BLaER1 treated with 17β-estradiol and CSF1 and Interleukin-3, amounts not matched to agents 10 nM and 100 nM (cell line): ENCODE data around the gene PHLPP2.

Experiments
- H3K27ac ChIP-seq, 11 experiments: shearing (Covaris generic); formaldehyde crosslinking; 2 replicates each; pipeline ENCODE4 v1.8.1; 2022
- H3K27me3 ChIP-seq, 11 experiments: shearing (Covaris generic); formaldehyde crosslinking; 2 replicates each; pipeline ENCODE4 v1.8.1; 2022
- H3K36me3 ChIP-seq, 11 experiments: shearing (Covaris generic); formaldehyde crosslinking; 2 replicates each; pipeline ENCODE4 v1.8.1; 2022
- H3K4me1 ChIP-seq, 10 experiments: shearing (Covaris generic); formaldehyde crosslinking; 2 replicates each; pipeline ENCODE4 v1.8.1; 2022
- H3K4me2 ChIP-seq, 11 experiments: shearing (Covaris generic); formaldehyde crosslinking; 2 replicates each; pipeline ENCODE4 v1.8.1; 2022
- H3K4me3 ChIP-seq, 10 experiments: shearing (Covaris generic); formaldehyde crosslinking; 2 replicates each; pipeline ENCODE4 v1.8.1; 2022
- H3K9ac ChIP-seq, 11 experiments: shearing (Covaris generic); formaldehyde crosslinking; 2 replicates each; pipeline ENCODE4 v1.8.1; 2022
- H3K9me3 ChIP-seq, 11 experiments: shearing (Covaris generic); formaldehyde crosslinking; replicated peaks in 1 of 11; 2 replicates each; pipeline ENCODE4 v1.8.1; 2022
- H4K20me1 ChIP-seq, 11 experiments: shearing (Covaris generic); formaldehyde crosslinking; 2 replicates each; pipeline ENCODE4 v1.8.1; 2022
- Cebpa-rat ChIP-seq, 11 experiments: shearing (Covaris generic); IDR thresholded peaks; 2 replicates each; pipeline ENCODE4 v1.8.1; 2022

The PHLPP2 gene

DNA sequence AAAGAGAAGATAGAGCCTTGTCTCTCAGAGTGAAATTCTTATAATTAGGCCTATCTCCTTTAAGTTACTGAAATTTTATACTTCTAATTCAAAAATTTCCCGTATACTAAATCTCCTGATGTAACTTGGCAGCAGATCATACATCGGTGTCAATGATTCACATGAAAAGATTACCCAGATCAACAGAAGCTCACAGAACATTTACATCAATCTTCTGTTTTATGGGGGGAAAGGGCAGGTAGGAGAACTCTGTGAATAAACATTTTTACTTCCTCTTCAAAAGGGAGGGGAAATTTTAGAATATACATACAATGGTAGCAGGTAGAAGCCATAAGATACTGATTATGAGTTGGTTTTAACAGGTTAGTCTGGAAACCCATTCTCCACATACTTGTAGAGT is 43.1 kb downstream of the PHLPP2 start:
- TF ChIP-seq Cebpa-rat (IDR thresholded peaks at IDR 0.05): no peak
- Histone ChIP-seq H3K9ac (no peak overlapping the region), H3K4me3 (no peak overlapping the region), H3K27ac (no peak overlapping the region), H3K4me2 (no peak overlapping the region), H3K27me3 (no peaks in the 10 kb centered on the region), H3K9me3 (peaks cover 0 to 25% (median 19%) of the 10 kb centered on the region in 11 experiments; a peak in 18 of 22 replicates), H4K20me1 (no peaks in the 10 kb centered on the region), H3K36me3 (peaks cover 61 to 100% (median 83%) of the 10 kb centered on the region in 11 experiments), H3K4me1 (peaks cover 0 to 9% (median 0%) of the 10 kb centered on the region in 10 experiments; a peak in 1 of 20 replicates)

- Histone ChIP-seq H3K4me1 (peaks cover 0 to 9% (median 0%) of the 10 kb centered on the region in 10 experiments; a peak in 1 of 20 replicates), H3K27me3 (no peaks in the 10 kb centered on the region), H3K9ac (no peak overlapping the region), H3K4me3 (no peak overlapping the region), H4K20me1 (no peaks in the 10 kb centered on the region), H3K27ac (no peak overlapping the region), H3K4me2 (no peak overlapping the region), H3K9me3 (no peaks in the 10 kb centered on the region), H3K36me3 (peaks cover 53 to 98% (median 72%) of the 10 kb centered on the region in 11 experiments)
- no peak for TF ChIP-seq Cebpa-rat (IDR thresholded peaks at IDR 0.05)
Measured at GRCh38 chr16:71676236-71676635, 48.3 kb downstream of the PHLPP2 start.

DNA sequence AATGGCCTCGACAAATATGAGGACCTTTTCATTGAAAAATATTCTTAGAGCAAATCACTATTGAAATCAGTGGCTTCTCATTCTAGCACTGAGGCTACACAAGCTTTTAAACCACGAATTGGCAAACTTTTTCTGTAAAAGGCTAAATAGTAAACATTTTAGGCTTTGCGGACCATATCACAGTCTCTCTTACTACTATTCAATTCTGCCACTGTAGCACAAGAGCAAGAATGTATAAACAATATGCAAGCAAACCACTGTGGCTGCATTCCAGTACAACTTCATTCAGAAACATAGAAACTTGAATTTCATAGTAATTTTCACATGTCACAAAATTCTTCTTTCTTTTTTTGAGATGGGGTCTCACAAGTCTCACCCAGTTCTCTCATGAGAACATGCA is 49.1 kb downstream of the PHLPP2 start:
- no peaks in the 10 kb centered on the region for H3K9me3 ChIP-seq
- H3K4me3 ChIP-seq: no peak overlapping the region
- H3K4me2 ChIP-seq: no peak overlapping the region
- TF ChIP-seq Cebpa-rat (IDR thresholded peaks at IDR 0.05): no peak
- no peak overlapping the region for H3K27ac ChIP-seq
- peaks cover 0 to 9% (median 0%) of the 10 kb centered on the region in 10 experiments; a peak in 1 of 20 replicates for H3K4me1 ChIP-seq
- no peaks in the 10 kb centered on the region for H4K20me1 ChIP-seq
- H3K9ac ChIP-seq: no peak overlapping the region
- peaks cover 50 to 98% (median 77%) of the 10 kb centered on the region in 11 experiments for H3K36me3 ChIP-seq
- no peaks in the 10 kb centered on the region for H3K27me3 ChIP-seq

DNA sequence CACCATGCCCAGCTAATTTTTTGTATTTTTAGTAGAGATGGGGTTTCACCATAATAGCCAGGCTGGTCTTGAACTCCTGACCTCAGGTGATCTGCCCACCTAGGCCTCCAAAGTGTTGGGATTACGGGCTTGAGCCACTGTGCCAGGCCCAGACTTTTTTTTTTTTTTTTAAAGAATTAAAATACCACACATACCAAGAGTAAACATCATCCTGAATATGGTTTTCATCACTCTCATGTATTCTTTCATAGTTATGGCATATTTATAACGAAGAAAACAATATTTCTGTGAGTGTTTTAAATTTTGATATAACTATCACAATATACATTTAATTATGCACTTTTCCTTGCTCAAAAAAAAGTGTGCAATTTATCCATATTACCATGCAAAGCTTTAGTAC is 50.3 kb downstream of the PHLPP2 start:
- Histone ChIP-seq H3K9ac (no peak overlapping the region), H4K20me1 (no peaks in the 10 kb centered on the region), H3K4me2 (no peak overlapping the region), H3K4me3 (no peak overlapping the region), H3K36me3 (peaks cover 56 to 98% (median 83%) of the 10 kb centered on the region in 11 experiments), H3K9me3 (no peaks in the 10 kb centered on the region), H3K27me3 (no peaks in the 10 kb centered on the region), H3K4me1 (peaks cover 0 to 4% (median 0%) of the 10 kb centered on the region in 10 experiments; a peak in 1 of 20 replicates), H3K27ac (no peak overlapping the region)
- no peak for TF ChIP-seq Cebpa-rat (IDR thresholded peaks at IDR 0.05)

DNA sequence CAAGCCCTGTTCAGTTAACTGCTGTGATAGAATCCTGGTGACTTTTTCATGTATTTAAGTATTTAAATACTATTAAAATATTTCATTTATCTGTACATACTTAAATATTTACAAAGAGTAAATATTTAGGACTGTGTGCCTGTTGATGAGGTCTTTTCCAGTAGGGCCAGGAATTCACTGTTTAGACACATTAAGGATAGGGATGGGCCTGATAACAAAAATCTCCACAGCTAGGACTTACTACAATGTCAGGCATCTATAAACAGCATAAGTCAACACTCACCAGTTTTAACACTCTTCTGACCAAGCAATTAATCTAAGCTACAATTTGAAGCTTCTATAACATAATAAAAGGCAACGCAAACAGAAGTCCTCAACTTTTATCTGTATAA is 50.9 kb downstream of the PHLPP2 start:
- Histone ChIP-seq H3K9ac (no peak overlapping the region), H3K27me3 (no peaks in the 10 kb centered on the region), H3K9me3 (no peaks in the 10 kb centered on the region), H3K4me3 (no peak overlapping the region), H3K27ac (no peak overlapping the region), H4K20me1 (no peaks in the 10 kb centered on the region), H3K4me2 (no peak overlapping the region), H3K36me3 (peaks cover 59 to 98% (median 82%) of the 10 kb centered on the region in 11 experiments), H3K4me1 (no peaks in the 10 kb centered on the region)
- TF ChIP-seq Cebpa-rat (IDR thresholded peaks at IDR 0.05): no peak

GRCh38 chr16:71672803-71673581 is 51.5 kb downstream of the PHLPP2 start:
- Histone ChIP-seq H3K9ac (no peak overlapping the region), H4K20me1 (no peaks in the 10 kb centered on the region), H3K4me3 (no peak overlapping the region), H3K9me3 (no peaks in the 10 kb centered on the region), H3K27ac (no peak overlapping the region), H3K4me2 (no peak overlapping the region), H3K36me3 (peaks cover 60 to 98% (median 82%) of the 10 kb centered on the region in 11 experiments), H3K27me3 (no peaks in the 10 kb centered on the region), H3K4me1 (no peaks in the 10 kb centered on the region)
- TF ChIP-seq Cebpa-rat (IDR thresholded peaks at IDR 0.05): no peak

GRCh38 chr16:71672125-71672524 is 52.4 kb downstream of the PHLPP2 start:
- no peaks in the 10 kb centered on the region for H3K9me3 ChIP-seq
- H3K27ac ChIP-seq: no peak overlapping the region
- no peaks in the 10 kb centered on the region for H3K27me3 ChIP-seq
- no peak overlapping the region for H3K4me2 ChIP-seq
- H3K36me3 ChIP-seq: peaks cover 66 to 98% (median 84%) of the 10 kb centered on the region in 11 experiments
- H3K4me3 ChIP-seq: no peak overlapping the region
- no peaks in the 10 kb centered on the region for H3K4me1 ChIP-seq
- TF ChIP-seq Cebpa-rat (IDR thresholded peaks at IDR 0.05): no peak
- H4K20me1 ChIP-seq: no peaks in the 10 kb centered on the region
- H3K9ac ChIP-seq: no peak overlapping the region

- peaks cover 71 to 98% (median 84%) of the 10 kb centered on the region in 11 experiments for H3K36me3 ChIP-seq
- no peaks in the 10 kb centered on the region for H3K4me1 ChIP-seq
- no peak for TF ChIP-seq Cebpa-rat (IDR thresholded peaks at IDR 0.05)
- H3K27ac ChIP-seq: no peak overlapping the region
- no peaks in the 10 kb centered on the region for H4K20me1 ChIP-seq
- no peak overlapping the region for H3K4me3 ChIP-seq
- H3K9me3 ChIP-seq: no peaks in the 10 kb centered on the region
- no peak overlapping the region for H3K4me2 ChIP-seq
- H3K27me3 ChIP-seq: no peaks in the 10 kb centered on the region
- no peak overlapping the region for H3K9ac ChIP-seq
Measured at GRCh38 chr16:71671165-71671564, 53.3 kb downstream of the PHLPP2 start.

- no peaks in the 10 kb centered on the region for H4K20me1 ChIP-seq
- no peaks in the 10 kb centered on the region for H3K9me3 ChIP-seq
- H3K4me3 ChIP-seq: no peak overlapping the region
- TF ChIP-seq Cebpa-rat (IDR thresholded peaks at IDR 0.05): no peak
- H3K4me1 ChIP-seq: no peaks in the 10 kb centered on the region
- H3K4me2 ChIP-seq: no peak overlapping the region
- H3K9ac ChIP-seq: no peak overlapping the region
- H3K27ac ChIP-seq: no peak overlapping the region
- no peaks in the 10 kb centered on the region for H3K27me3 ChIP-seq
- H3K36me3 ChIP-seq: peaks cover 69 to 98% (median 84%) of the 10 kb centered on the region in 11 experiments
Measured at GRCh38 chr16:71670537-71670936, 54.0 kb downstream of the PHLPP2 start.
